Keratinocyte (primary cell): ENCODE measurements around the gene RCN2.

Experiments used
- CTCF ChIP-seq, 3 experiments: IDR thresholded peaks in 1 of 3; conservative IDR thresholded peaks in 1 of 3; optimal IDR thresholded peaks in 1 of 3; 2 replicates in 2 of 3; 3 replicates in 1 of 3; pipeline versions ENCODE3 to v1.5.1; 2011; ENCODE audit warnings: low read length in 3 of 3, mild to moderate bottlenecking in 3 of 3, moderate library complexity in 2 of 3, control low read depth in 1 of 3, inconsistent platforms in 1 of 3; ENCODE audit not compliant: insufficient read depth in 2 of 3; ENCODE audit errors: extremely low read depth in 1 of 3
- EZH2 ChIP-seq: IDR thresholded peaks from one replicate; pipeline ENCODE4 v1.6.1; 2012; ENCODE audit warnings: inconsistent platforms, mild to moderate bottlenecking, low read length, moderate library complexity

- TF ChIP-seq CTCF (optimal IDR thresholded peaks at IDR 0.05 in 1 of 3, IDR thresholded peaks at IDR 0.05 in 1 of 3, conservative IDR thresholded peaks at IDR 0.05 in 1 of 3; ENCODE audit: extremely low read depth in 1 of 3, insufficient read depth in 2 of 3, low read length in 3 of 3), result no peak
- no peak for TF ChIP-seq EZH2
Observed at GRCh38 chr15:76964157-76964556, 32.6 kb downstream of the RCN2 start.
